Daoy (cell line): ENCODE data around the gene VSTM4. TPM values are rescaled to one million over a fixed set of nuclear protein-coding genes. Genes with fewer than 3 reads are reported as not detected.

Experiments
- DNase-seq: peaks from one replicate; pipeline ENCODE4 v3.0.0-alpha.2; 2015; ENCODE audit warnings: low read depth
- total RNA-seq: library from RNA; depleted of rRNA; stranded (reverse); fragments of >200 nt; shearing (Covaris generic); gene quantifications from 2 replicates; pipeline ENCODE4 v1.2.3, GENCODE V29; 2014; rRNA removed

Gene VSTM4
- total RNA-seq, 1 experiment from 2014 or later = 3.3 TPM

DNA sequence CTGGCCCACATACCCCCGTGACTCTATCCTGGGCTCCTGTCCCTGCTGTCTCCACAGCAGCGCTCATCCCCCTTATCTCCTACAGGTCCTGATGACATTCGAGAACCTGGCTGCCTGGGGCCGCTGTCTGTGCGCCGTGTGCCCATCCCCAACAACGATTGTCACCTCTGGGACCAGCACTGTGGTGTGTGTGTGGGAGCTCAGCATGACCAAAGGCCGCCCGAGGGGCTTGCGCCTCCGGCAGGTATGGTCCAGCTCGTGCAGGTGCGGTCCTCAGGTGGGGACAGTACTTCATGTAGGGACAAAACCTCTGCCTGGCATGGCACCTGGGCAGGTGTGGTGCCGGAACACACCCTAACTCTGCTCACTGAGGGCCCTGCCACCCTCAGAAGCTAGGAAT, 145.3 kb downstream of the VSTM4 start:
- DNase-seq = no peak

- no peak for DNase-seq
Measured at GRCh38 chr10:48968036-48968435, 147.3 kb downstream of the VSTM4 start.

GRCh38 chr10:48965460-48965859, 149.9 kb downstream of the VSTM4 start:
- no peak for DNase-seq

Other genes starting within 250 kb of the VSTM4 start
- not detected in 2 replicates for gene LRRC18, start 175.7 kb downstream of the VSTM4 start, total RNA-seq
- gene FAM170B, start 18.5 kb upstream of the VSTM4 start, total RNA-seq = not detected in 2 replicates
- gene TMEM273, start 72.9 kb upstream of the VSTM4 start, total RNA-seq = not detected in 2 replicates
- not detected in 2 replicates for gene C10orf71, start 183.6 kb upstream of the VSTM4 start, total RNA-seq